Bone marrow (tissue), 2 donors: ENCODE results near the gene PDZD2.
"Not testable (repeated sequence)": the region's sequence is repeated elsewhere in the genome, so short reads cannot be mapped to it uniquely, and the experiment has no call there.

Experiments
- DNase-seq, 2 donors: peaks; one replicate each; lab custom pipeline; 2025; lab: John Stamatoyannopoulos, UW

Gene PDZD2

DNA sequence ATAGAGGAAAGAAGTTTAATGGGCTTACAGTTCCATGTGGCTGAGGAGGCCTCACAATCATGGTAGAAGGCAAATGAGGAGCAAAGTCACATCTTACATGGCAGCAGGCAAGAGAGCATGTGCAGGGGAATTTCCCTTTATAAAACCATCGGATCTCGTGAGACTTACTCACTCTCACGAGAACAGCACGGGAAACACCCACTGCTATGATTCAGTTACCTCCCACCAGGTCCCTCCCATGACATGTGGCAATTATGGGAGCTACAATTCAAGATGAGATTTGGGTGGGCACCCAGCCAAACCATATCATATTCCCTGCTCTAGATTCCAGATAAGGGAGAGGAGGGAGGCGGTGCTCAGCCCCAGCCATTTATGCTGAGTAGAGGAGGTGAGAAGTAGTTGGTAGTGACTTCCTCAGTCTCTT lies 336.3 kb downstream of the PDZD2 start:
- DNase-seq: not testable (repeated sequence)

DNA sequence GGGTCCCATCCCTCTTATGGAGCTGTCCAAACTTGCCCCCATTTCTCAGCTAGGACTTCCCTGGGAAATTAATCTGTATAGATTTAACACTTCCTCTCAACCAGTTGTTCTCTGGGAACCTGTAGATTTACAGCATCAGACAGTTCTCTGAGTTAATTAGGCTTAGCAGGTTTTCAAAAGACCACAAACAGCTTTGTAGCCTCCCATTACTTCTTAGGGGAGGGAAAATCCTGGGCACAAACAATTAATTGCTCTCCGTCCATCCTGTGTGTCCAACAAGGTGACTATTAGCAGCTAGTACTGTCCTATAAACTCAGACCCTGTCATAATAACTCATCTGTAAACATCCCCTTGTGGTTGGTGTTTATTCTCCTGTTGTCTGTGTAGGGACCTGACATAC lies 337.2 kb downstream of the PDZD2 start:
- no peak for DNase-seq

- no peak for DNase-seq
Measured at GRCh38 chr5:31981361-31981945, 342.5 kb downstream of the PDZD2 start.

GRCh38 chr5:31982027-31982426 lies 343.1 kb downstream of the PDZD2 start:
- no peak for DNase-seq

DNA sequence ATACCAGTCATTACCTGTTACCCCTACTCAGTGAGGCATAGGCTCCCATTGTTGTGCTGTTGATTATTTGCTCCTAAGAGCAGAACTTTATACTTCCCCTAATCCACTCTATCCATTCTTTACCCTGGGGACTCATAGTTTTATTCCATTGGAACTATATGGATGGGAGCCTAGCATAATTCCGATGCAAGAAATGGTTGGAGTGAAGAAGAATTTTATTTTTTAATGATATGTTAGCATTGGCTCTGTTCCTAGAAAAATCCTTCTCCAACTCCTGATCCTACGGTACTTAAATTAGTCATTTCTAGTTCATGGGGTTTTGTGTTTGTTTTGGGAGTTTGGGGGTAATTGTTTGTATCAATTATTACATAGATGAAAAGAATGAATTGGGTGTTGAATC lies 343.7 kb downstream of the PDZD2 start:
- DNase-seq: no peak

DNA sequence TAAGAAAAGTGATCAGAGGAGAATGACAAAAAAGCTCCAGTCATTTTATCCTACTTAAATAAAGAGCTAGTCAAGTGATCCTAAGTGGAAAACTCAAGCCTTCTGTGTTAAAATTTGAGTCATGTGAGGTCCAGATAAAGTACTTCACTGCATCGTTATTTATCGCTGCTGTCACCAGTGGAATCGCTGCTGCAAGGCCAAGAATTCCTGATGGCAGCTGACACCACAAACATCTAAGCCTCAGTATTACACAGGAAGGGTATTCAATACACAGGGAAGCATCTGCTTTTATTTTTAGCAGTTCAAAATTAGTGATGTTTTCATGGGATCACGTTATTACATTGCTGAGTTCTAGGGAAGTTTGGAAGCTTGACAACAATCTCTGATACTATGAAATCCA lies 344.9 kb downstream of the PDZD2 start:
- DNase-seq: no peak

DNA sequence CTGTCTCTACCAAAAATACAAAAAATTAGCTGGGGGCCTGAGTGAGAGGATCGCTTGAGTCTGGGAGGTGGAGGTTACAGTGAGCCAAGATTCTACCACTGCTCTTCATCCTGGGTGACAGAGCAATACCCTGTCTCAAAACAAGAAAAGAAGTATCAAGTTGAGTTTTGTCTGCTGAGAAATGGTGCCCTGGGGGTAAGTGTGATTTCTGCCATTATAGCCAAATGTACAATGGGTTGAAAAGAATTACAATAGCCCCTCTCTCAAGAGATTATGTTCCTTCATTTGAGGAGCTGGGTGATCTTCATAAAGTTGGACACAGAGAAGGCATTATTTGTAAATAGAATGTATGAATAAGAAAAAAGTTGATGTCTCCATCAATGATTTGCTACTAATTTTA lies 345.8 kb downstream of the PDZD2 start:
- no peak for DNase-seq

GRCh38 chr5:31986101-31986500 lies 347.2 kb downstream of the PDZD2 start:
- DNase-seq: no peak

GRCh38 chr5:31987985-31988710 lies 349.2 kb downstream of the PDZD2 start:
- DNase-seq: no peak

- no peak for DNase-seq
Measured at GRCh38 chr5:31990081-31990650, 351.2 kb downstream of the PDZD2 start.

DNA sequence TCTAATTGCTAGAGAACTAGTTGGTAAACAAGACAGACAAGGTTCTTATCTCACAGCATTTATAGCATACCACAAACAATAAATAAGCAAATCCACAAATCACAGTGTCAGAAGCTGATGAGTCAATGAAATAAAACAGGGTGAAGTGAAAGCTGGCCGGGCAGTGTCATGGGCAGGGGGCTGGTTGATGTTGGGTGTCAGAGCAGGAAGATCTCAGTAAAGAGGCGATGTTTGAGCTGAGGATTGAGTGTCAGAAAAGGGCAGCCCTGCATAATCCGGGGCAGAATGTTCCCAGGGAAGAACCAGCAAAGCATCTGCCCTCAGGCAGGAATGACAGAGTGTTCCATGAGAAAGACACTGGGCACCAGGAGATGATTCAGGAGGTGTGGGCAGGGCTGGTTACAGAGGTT lies 351.8 kb downstream of the PDZD2 start:
- DNase-seq: no peak

GRCh38 chr5:31992377-31992776 lies 353.4 kb downstream of the PDZD2 start:
- DNase-seq: no peak

- no peak for DNase-seq
Measured at GRCh38 chr5:31993165-31993961, 354.4 kb downstream of the PDZD2 start.

- DNase-seq: no peak
Measured at GRCh38 chr5:31995006-31995405, 356.1 kb downstream of the PDZD2 start.

DNA sequence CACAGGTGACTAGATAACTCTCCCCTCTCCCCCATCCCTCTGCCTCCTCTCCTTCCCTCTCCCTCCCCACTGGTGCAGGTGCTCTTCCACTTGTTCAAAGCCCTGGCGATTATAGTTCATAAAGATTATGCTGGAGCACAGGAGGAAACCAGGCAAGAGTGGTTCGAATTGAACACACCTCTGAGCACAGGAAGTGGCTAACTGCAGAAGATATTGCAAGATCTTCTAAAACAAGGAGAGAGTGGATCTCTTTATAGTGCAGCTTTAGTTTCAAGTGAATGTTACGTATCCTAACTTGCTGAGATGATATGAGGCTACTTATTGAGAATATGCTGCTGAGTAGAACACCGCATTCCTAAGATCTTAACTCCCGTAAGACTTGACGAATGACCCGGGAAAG lies 356.8 kb downstream of the PDZD2 start:
- DNase-seq: no peak

- no peak for DNase-seq
Measured at GRCh38 chr5:31996909-31997308, 358.0 kb downstream of the PDZD2 start.

DNA sequence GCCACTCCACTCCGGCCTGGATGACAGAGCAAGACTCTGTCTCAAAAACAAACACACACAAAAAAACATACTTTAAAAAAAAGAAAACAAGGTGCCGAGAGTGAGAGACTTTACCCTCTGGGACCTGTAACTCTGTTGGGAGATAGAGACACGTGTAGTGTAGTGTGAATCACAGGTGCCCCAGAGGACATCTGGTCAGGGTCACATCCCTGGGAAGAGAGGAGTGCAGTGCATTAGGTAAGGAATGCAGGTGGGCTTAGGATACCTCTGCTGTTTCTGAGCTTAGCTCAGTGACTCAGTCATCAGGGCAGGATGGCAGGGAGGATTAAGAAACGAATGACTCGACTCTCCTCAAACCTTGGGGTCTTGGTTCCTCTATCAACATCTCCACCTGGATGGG lies 360.5 kb downstream of the PDZD2 start:
- no peak for DNase-seq

GRCh38 chr5:32000731-32001130 lies 361.8 kb downstream of the PDZD2 start:
- no peak for DNase-seq

DNA sequence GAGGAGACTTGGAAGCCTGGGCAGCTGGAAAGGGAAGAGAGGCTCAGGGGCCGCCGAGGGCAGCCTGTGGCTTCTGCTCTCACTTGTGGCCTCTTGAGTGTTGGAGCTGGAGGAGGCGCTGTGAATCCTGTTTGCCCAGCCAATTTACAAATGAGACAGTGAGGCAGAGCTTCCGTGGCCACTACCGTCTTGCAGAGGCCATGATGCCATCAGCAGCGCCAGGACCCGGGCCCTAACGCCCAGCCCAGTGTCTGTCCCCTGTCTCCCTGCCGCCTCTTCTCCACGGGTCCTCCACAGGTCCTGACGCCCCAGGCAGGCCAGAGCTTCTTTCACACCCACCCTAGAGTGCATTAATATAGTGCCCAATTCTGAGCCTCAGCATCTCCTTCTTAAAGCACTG lies 362.4 kb downstream of the PDZD2 start:
- DNase-seq: no peak

- DNase-seq: no peak
Measured at GRCh38 chr5:32001707-32002106, 362.8 kb downstream of the PDZD2 start.

GRCh38 chr5:32002755-32003154 lies 363.8 kb downstream of the PDZD2 start:
- no peak for DNase-seq

GRCh38 chr5:32003981-32004380 lies 365.1 kb downstream of the PDZD2 start:
- DNase-seq: no peak

GRCh38 chr5:32004404-32004803 lies 365.5 kb downstream of the PDZD2 start:
- DNase-seq: no peak
